Neural progenitor cell (in vitro differentiated cells): ENCODE results near the gene PGAP3. TPM values are rescaled to one million over a fixed set of nuclear protein-coding genes. Genes with fewer than 3 reads are reported as not detected.
A peak's percentile ranks its signal among the peaks of the same experiment; 100 is the strongest.

Source experiments
- DNase-seq: peaks from one replicate; pipeline ENCODE4 v3.0.0-alpha.2; 2016; ENCODE audit warnings: low spot score
- H2AFZ ChIP-seq: fragments of 200-600 bp; sonication (generic); replicated peaks from 2 replicates; pipeline ENCODE4 v1.6.1; 2016; ENCODE audit warnings: antibody characterized with exemption
- H3F3A ChIP-seq: fragments of 200-600 bp; sonication (generic); 2 replicates; pipeline ENCODE4 v1.6.1; 2016; ENCODE audit warnings: antibody characterized with exemption, low read depth
- H3K27ac ChIP-seq: fragments of 200-600 bp; sonication (generic); 2 replicates; pipeline ENCODE4 v1.5.1; 2016; ENCODE audit warnings: mild to moderate bottlenecking
- H3K27me3 ChIP-seq: fragments of 200-600 bp; sonication (generic); 2 replicates; pipeline ENCODE4 v1.6.1; 2016; ENCODE audit warnings: mild to moderate bottlenecking, moderate library complexity
- H3K36me3 ChIP-seq: fragments of 200-600 bp; sonication (generic); 2 replicates; pipeline ENCODE4 v1.5.1; 2016
- H3K4me1 ChIP-seq: fragments of 200-600 bp; sonication (generic); 2 replicates; pipeline ENCODE4 v1.6.1; 2016; ENCODE audit warnings: mixed run types
- H3K4me2 ChIP-seq: fragments of 200-600 bp; sonication (generic); 2 replicates; pipeline ENCODE4 v1.6.1; 2016
- H3K4me3 ChIP-seq: fragments of 200-600 bp; sonication (generic); 2 replicates; pipeline ENCODE4 v1.5.1; 2016
- H3K79me2 ChIP-seq: fragments of 200-600 bp; sonication (generic); 2 replicates; pipeline ENCODE4 v1.6.1; 2016; ENCODE audit warnings: low read depth
- H3K9ac ChIP-seq: fragments of 200-600 bp; sonication (generic); 2 replicates; pipeline ENCODE4 v1.6.1; 2016
- H3K9me3 ChIP-seq: fragments of 200-600 bp; sonication (generic); 2 replicates; pipeline ENCODE4 v1.5.1; 2016; ENCODE audit warnings: low read depth
- H4K20me1 ChIP-seq: fragments of 200-600 bp; sonication (generic); 2 replicates; pipeline ENCODE4 v1.6.1; 2016; ENCODE audit warnings: low read depth
- H3K27ac Mint-ChIP-seq: 3 replicates; pipeline ENCODE4 v1.8.0; 2021; ENCODE audit warnings: mixed read lengths
- H3K27me3 Mint-ChIP-seq: 2 replicates; pipeline ENCODE4 v1.8.0; 2022; ENCODE audit warnings: low read depth, mild to moderate bottlenecking, inconsistent platforms, moderate library complexity, mixed read lengths; ENCODE audit not compliant: insufficient read depth
- H3K36me3 Mint-ChIP-seq: 3 replicates; pipeline ENCODE4 v1.8.0; 2021; ENCODE audit warnings: mixed read lengths
- H3K4me1 Mint-ChIP-seq: 3 replicates; pipeline ENCODE4 v1.8.0; 2021; ENCODE audit warnings: mixed read lengths
- H3K4me3 Mint-ChIP-seq: 3 replicates; pipeline ENCODE4 v1.8.0; 2021; ENCODE audit warnings: mild to moderate bottlenecking, moderate library complexity, mixed read lengths
- H3K9me3 Mint-ChIP-seq: 3 replicates; pipeline ENCODE4 v1.8.0; 2020; ENCODE audit warnings: mixed read lengths
- EZH2 ChIP-seq: fragments of 200-600 bp; sonication (generic); IDR thresholded peaks from 2 replicates; pipeline ENCODE4 v1.6.1; 2017; ENCODE audit warnings: antibody characterized with exemption, mild to moderate bottlenecking, moderate library complexity
- EZH2phosphoT487 ChIP-seq: fragments of 200-600 bp; sonication (generic); IDR thresholded peaks from 2 replicates; pipeline ENCODE4 v1.6.1; 2017; ENCODE audit warnings: antibody characterized with exemption
- total RNA-seq: library from RNA; depleted of rRNA; stranded (reverse); fragments of >200 nt; gene quantifications from 2 replicates; pipeline ENCODE4 v1.2.3, GENCODE V29; 2015; ENCODE audit warnings: low replicate concordance
- TF ChIP-seq, protein P1 (sequence below): fragments of 200-600 bp; sonication (generic); IDR thresholded peaks from 2 replicates; pipeline ENCODE4 v1.5.1; 2017; ENCODE audit warnings: antibody characterized with exemption, mild to moderate bottlenecking

Gene PGAP3
- total RNA-seq, 1 donor from 2014 or later: 6.6 TPM

DNA sequence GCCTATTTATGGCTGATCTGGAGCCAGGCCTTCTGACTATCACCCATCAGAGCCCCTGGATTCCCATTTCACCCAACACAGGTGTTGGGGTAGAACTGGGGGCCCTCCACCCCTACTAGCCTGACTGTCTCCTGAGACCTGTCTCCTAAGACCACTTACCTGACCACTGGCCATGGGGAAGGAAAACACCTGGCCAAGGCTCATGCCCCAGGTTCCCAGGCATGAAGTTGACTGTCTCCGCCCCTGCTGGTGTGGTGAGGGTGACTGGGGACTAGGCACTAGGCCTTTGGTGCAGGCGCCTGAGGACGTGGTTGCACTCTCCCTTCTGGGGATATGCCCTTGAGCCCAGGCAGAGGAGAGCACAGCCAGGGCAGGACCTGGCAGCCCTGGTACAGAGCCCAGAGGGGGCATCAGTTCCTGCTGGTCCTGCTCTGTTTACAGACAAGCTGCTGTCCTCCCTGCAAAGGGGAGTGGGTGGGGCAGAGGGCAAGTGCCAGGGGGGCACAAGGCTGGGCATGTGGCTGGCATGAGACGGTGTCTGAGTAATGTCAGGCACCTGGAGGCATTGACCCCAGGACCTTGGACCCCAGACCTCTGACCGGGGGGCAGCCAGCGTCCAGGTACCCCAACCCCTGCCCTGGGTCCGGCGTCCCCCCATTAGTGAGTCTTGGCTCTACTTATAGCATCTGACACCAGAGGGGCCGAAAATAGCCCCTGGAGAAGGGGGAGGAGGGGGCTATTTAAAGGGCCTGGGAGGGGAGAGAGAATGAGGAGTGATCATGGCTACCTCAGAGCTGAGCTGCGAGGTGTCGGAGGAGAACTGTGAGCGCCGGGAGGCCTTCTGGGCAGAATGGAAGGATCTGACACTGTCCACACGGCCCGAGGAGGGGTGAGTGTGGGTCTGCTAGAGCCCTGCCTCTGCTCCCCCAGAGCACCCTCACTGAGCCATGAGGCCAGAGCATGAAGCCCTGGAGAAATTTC, 23.0 kb downstream of the PGAP3 start, which contains the start of gene TCAP:
TSS of gene TCAP (plus strand) at position 769 of the 981 bp plus-strand sequence. CDS start at position 780, 11 bp downstream.
- Histone ChIP-seq H3K27me3 (peaks cover 51% of the 10 kb centered on the region), H3K36me3 (no peaks in the 10 kb centered on the region), H3F3A (peaks cover 27% of the 10 kb centered on the region), H3K4me2 (no peak within 1 kb of the TSS), H3K79me2 (no peaks in the 10 kb centered on the region), H2AFZ (no peak within 1 kb of the TSS), H3K4me1 (peaks cover 32% of the 10 kb centered on the region), H4K20me1 (peaks cover 44% of the 10 kb centered on the region), H3K27ac (no peak within 1 kb of the TSS), H3K4me3 (no peak within 1 kb of the TSS), H3K9me3 (no peaks in the 10 kb centered on the region), H3K9ac (no peak within 1 kb of the TSS)
- Mint-ChIP-seq H3K9me3 (no peaks in the 10 kb centered on the region), H3K27me3 (peaks cover 21% of the 10 kb centered on the region), H3K4me3 (peak within 1 kb of the TSS; percentile 57), H3K4me1 (peaks cover 19% of the 10 kb centered on the region), H3K27ac (no peak within 1 kb of the TSS), H3K36me3 (peaks cover 4% of the 10 kb centered on the region)
- no peak for DNase-seq
- no peak for TF ChIP-seq EZH2
- TF ChIP-seq EZH2phosphoT487: no peak

DNA sequence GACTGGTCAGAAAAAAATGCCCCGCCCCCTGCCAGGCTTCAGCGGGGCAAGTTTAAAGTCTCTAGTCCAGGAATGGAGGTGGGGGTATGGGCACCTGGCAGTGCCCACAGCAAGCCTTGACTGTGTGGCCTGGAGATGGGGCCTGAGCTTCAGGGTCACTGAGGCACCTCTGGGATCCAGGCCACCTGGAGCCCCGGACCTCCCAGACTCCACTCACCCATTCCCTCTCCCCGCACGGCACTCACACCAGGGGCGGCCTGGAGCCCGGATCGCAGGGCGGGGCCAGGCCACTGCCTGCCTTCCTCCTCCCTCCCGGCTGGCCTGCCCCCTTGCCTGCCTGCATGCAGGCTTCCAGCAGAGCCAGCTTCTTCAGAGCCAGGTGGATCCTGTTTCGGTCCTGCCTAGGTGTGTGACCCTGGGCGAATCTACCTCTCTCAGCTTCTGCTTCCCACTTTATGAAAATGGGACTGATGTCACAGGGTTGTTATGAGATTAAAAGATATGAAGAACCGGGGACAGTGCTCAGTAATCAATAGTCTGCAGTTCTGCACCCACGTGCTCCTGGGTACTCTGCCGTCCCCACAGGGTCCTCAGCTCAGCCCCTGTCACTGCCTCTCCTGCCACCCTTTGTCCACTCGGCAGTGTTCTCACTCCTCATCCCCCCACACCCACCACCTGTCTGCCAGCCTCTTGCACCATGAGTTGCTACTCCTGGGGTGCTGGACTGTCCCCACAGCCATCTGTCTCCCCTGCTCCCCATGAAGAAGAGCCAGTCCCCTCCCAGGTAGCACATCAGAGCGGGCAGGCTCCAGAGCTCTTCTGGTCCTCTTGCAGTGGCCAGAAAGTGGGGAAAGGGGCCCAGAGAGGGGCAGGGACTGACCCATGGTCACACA, 23.9 kb downstream of the PGAP3 start:
- Histone ChIP-seq H3K9ac (no peak overlapping the region), H3K4me2 (peak overlapping the region; percentile 57), H3K79me2 (no peaks in the 10 kb centered on the region), H4K20me1 (peaks cover 44% of the 10 kb centered on the region), H3K4me1 (peaks cover 32% of the 10 kb centered on the region), H3F3A (peaks cover 22% of the 10 kb centered on the region), H3K27ac (no peak overlapping the region), H3K27me3 (peaks cover 42% of the 10 kb centered on the region), H3K4me3 (no peak overlapping the region), H2AFZ (no peak overlapping the region), H3K9me3 (no peaks in the 10 kb centered on the region), H3K36me3 (no peaks in the 10 kb centered on the region)
- peaks cover 17% of the 10 kb centered on the region for H3K27me3 Mint-ChIP-seq
- TF ChIP-seq EZH2phosphoT487 (no peak), EZH2 (no peak)
- TF ChIP-seq, protein P1, sequence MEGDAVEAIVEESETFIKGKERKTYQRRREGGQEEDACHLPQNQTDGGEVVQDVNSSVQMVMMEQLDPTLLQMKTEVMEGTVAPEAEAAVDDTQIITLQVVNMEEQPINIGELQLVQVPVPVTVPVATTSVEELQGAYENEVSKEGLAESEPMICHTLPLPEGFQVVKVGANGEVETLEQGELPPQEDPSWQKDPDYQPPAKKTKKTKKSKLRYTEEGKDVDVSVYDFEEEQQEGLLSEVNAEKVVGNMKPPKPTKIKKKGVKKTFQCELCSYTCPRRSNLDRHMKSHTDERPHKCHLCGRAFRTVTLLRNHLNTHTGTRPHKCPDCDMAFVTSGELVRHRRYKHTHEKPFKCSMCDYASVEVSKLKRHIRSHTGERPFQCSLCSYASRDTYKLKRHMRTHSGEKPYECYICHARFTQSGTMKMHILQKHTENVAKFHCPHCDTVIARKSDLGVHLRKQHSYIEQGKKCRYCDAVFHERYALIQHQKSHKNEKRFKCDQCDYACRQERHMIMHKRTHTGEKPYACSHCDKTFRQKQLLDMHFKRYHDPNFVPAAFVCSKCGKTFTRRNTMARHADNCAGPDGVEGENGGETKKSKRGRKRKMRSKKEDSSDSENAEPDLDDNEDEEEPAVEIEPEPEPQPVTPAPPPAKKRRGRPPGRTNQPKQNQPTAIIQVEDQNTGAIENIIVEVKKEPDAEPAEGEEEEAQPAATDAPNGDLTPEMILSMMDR: no peak
- H3K36me3 Mint-ChIP-seq: peaks cover 4% of the 10 kb centered on the region
- peak; percentile 56 for DNase-seq
- no peak overlapping the region for H3K27ac Mint-ChIP-seq
- no peak overlapping the region for H3K4me3 Mint-ChIP-seq
- peaks cover 19% of the 10 kb centered on the region for H3K4me1 Mint-ChIP-seq
- H3K9me3 Mint-ChIP-seq: no peaks in the 10 kb centered on the region

GRCh38 chr17:39663340-39663687, 24.5 kb downstream of the PGAP3 start:
- Histone ChIP-seq H3K9me3 (no peaks in the 10 kb centered on the region), H3K79me2 (no peaks in the 10 kb centered on the region), H2AFZ (no peak overlapping the region), H3K27me3 (peaks cover 36% of the 10 kb centered on the region), H3K4me2 (peak overlapping the region; percentile 57), H3K36me3 (no peaks in the 10 kb centered on the region), H3K27ac (no peak overlapping the region), H3K9ac (no peak overlapping the region), H4K20me1 (peaks cover 44% of the 10 kb centered on the region), H3F3A (peaks cover 17% of the 10 kb centered on the region), H3K4me3 (no peak overlapping the region), H3K4me1 (peaks cover 27% of the 10 kb centered on the region)
- no peaks in the 10 kb centered on the region for H3K9me3 Mint-ChIP-seq
- H3K27ac Mint-ChIP-seq: no peak overlapping the region
- H3K4me3 Mint-ChIP-seq: no peak overlapping the region
- no peak for DNase-seq
- H3K27me3 Mint-ChIP-seq: peaks cover 14% of the 10 kb centered on the region
- TF ChIP-seq, protein P1: no peak
- no peak for TF ChIP-seq EZH2phosphoT487
- TF ChIP-seq EZH2: no peak
- peaks cover 4% of the 10 kb centered on the region for H3K36me3 Mint-ChIP-seq
- H3K4me1 Mint-ChIP-seq: peaks cover 15% of the 10 kb centered on the region
